ENCODE results near the gene MMAA.

- TF ChIP-seq ZFP3 (CRISPR knock-in tag; IDR thresholded peaks at IDR 0.05), result no peak
- TF ChIP-seq TOX (CRISPR knock-in tag; IDR thresholded peaks at IDR 0.05; ENCODE audit: borderline replicate concordance), result no peak
- no peak for TF ChIP-seq SNAI2 (CRISPR knock-in tag; IDR thresholded peaks at IDR 0.05)
- no peak for TF ChIP-seq BACH2 (CRISPR knock-in tag; IDR thresholded peaks at IDR 0.05; ENCODE audit: borderline replicate concordance)
- no peak for TF ChIP-seq ESRRG (CRISPR knock-in tag; IDR thresholded peaks at IDR 0.05)
- no peak for TF ChIP-seq GLIS3 (CRISPR knock-in tag; IDR thresholded peaks at IDR 0.05)
Observed at GRCh38 chr4:145709336-145709735, 90.2 kb downstream of the MMAA start.

Data from SK-N-SH treated with all-trans-retinoic acid at 6 μM for 48 hours (cell line).